Stimulated activated CD4-positive, alpha-beta T cell treated with anti-CD3 and anti-CD28 coated beads, TNF-alpha, amount 100 ng/mL, for 48 hours (primary cell): ENCODE data around the gene SLC17A9.

Experiments used
- DNase-seq, 3 donors: peaks; one replicate each; pipeline ENCODE4 v3.0.0-alpha.2; 2020; ENCODE audit warnings: low read depth in 3 of 3

The SLC17A9 gene

DNA sequence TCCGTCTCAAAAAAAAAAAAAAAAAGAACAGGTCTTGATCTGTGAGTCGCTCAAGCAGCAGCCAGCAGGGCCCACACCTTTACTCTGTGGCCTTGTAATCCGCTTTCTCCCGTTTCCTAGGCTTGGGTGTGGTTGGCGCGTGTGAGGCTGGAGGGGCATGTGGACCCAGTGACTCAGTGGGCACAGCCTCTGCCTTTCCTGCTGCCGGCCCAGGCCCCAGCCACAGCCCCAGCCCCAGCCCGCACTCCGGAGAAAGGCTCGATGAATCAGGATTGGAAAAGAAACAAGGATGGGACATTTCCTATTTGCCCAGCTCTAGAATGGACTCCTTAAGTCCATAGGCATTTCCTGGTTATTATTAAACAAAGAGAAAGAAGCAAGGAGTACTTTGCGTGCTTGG, 50.0 kb downstream of the SLC17A9 start:
- no peak for DNase-seq

- no peak for DNase-seq
These were observed 51.0 kb downstream of the SLC17A9 start for GRCh38 chr20:63003546-63003945.

DNA sequence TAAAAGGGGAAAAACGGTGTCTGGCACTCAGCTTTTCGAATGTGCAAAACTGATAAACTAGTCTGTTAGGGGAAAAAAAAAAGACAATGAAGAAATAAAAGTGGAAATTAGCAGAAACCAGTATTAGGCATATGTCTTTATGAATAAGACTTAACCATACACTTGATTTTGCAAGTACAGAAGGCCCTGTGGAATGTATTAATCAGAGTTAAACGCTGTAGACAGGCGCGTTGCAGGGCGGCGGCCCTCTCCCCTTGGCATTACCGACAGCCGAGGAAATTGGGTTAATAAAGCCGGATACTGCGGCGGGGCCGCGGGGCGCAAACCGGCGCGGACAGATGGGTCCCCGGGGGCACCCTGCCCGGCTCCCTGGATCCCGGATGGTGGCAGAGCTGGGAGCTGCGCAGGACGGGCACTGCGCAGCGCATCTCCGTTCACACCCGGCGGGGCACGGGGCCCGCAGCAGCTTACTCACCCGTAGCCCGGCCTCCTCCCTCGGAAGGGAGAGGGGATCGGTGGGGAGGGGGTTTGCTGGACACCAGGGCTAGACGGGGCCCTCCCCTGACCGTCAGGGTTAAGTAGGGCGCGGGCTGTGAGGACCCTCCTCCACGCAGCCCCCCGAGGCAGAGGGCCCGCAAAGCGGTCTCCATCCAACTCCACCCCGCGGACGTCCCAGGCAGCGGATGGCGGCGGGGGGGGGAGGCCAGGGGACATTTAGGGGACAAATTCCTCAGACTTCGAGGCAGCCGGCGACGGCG, 52.3 kb downstream of the SLC17A9 start:
- no peak for DNase-seq

DNA sequence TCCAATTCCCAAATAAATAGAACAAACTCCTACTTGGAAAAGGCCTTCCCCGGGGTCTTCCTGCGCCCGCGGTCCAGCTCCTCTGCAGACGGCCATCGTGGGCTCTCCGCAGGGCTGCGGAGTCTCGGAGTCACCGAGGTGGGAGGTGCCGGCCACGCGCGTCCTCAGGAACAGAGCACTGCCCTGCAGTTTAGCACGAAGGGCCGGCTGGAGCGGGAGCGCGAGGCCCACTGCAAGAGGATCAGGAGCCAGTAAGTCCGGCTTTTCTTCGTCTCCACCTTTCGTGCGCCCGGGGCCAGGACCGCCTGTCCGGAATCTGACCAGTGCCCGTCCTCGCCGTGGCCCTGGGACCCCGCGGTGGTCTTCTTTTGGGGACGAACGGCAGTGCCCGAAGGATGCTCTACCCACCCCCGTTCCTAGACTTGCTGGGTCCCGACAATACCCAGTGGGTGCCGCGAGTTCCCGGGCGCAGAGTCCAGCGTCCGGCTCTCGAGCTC, 52.9 kb downstream of the SLC17A9 start:
- no peak for DNase-seq

- no peak for DNase-seq
These were observed 53.5 kb downstream of the SLC17A9 start for GRCh38 chr20:63005862-63006539.

GRCh38 chr20:63006540-63007359, 54.2 kb downstream of the SLC17A9 start, which contains the start of gene BHLHE23:
Gene BHLHE23 (minus strand): TSS chr20:63006964. CDS start chr20:63006774, 190 bp downstream.
- DNase-seq = no peak

GRCh38 chr20:63007360-63007645, 54.8 kb downstream of the SLC17A9 start:
- no peak for DNase-seq

- no peak for DNase-seq
These were observed 55.4 kb downstream of the SLC17A9 start for GRCh38 chr20:63007646-63008488.

- DNase-seq = no peak
These were observed 56.1 kb downstream of the SLC17A9 start for GRCh38 chr20:63008541-63009044.

GRCh38 chr20:63009045-63009961, 56.8 kb downstream of the SLC17A9 start:
- DNase-seq = peak; percentile 64 to 76 (median 67)

DNA sequence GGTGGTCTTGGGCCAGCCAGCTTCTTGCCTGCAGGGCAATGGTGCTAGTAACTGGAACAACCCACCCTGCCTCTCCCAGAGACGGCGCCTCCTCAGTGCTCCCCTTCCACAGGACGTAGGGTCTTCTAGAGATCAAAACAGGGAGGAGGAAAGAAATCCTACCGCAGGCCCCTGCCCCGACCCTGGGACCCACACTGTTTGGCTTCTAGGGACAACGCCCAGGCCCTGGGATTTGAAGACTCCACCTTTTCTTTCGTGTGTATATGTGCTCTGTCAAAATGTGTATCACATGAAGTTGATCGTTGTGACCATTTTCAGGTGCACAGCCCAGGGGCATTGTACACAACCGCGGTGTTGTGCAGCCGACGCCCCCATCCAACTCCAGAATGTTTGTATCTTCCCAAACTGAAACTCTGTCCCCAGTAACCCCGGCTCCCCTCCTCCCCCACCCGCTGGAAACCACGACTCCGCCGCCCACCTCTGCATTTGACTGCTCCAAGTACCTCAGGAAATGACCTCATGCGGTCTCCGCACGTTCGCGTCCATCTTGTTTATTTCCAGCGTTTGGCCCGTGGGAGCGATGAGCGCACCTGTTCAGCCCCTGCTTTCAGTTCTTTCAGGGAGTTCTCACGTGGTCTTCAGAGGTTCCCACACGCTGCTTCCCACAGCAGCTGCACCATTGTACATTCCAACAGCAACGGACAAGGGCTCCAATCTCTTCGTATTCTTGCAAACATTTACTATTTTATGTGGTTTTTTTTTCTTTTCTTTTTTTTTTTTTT, 57.7 kb downstream of the SLC17A9 start:
- peak; percentile 46 to 60 (median 51) for DNase-seq

GRCh38 chr20:63011798-63012197, 59.3 kb downstream of the SLC17A9 start:
- no peak for DNase-seq

- DNase-seq = no peak
These were observed 60.7 kb downstream of the SLC17A9 start for GRCh38 chr20:63013207-63013606.

DNA sequence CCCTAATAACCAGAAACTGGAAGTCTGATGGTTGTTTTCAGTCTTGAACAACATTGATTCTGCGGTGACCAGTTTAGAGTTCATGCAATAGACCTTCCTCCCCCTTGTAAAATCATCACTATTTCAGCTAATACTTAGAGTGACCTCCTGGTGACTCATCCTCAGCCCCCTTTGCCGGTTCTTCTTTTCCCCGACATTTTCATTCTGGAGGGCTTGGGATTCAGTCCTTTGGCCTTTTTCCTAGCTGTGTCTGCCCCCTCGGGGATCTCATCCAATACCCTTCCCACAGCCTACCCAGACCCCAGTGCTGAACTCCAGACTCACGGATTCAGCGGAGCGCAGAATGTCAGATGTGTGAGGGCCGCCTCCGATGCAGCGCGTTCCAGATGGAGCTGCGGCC, 61.8 kb downstream of the SLC17A9 start:
- DNase-seq = no peak

DNA sequence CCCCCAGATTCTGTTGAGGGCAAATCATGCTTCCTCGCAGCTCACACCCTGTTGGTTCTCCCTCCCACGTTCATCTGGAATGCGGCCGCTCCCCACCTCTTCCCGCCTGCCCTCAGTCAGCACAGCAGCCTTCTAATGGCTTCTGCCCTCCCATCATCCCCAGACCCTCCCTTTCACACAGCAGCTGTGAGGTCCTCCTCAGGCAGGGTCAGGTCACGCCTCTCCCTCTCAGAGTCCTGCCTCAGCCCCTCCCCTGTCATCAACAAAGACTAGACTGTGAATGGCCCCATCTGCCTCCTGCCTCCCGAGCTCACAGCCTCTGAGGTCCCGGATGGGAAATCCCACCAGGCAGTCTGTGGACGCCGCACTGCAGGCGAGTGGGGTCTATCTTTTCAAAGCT, 62.2 kb downstream of the SLC17A9 start:
- DNase-seq = no peak

DNA sequence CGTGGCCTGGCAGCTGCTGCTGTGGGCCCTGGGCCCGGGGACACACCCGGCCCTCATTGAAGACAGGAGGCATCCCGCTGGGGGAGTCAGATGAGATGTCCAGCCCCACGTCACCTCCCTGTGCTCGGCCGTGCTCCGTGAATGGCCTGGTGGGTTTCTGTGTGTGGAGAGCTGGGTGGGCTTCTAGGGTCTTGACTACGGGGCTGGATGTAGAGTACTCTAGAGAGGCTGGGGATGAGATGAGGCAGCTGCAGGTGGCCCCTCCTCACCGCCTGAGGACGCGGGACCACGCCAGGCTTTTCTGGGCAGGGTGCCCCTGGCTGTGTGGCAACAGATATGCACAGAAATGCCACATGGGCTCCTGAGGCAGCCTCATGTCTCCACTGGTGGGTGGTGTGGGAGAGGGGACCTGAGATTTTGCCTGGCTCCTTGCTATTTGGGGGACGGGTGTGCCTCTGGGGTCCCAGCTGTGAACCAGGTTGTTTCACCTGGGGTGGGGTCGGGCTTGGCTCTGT, 62.7 kb downstream of the SLC17A9 start:
- DNase-seq = no peak

- no peak for DNase-seq
These were observed 63.3 kb downstream of the SLC17A9 start for GRCh38 chr20:63015662-63016361.

DNA sequence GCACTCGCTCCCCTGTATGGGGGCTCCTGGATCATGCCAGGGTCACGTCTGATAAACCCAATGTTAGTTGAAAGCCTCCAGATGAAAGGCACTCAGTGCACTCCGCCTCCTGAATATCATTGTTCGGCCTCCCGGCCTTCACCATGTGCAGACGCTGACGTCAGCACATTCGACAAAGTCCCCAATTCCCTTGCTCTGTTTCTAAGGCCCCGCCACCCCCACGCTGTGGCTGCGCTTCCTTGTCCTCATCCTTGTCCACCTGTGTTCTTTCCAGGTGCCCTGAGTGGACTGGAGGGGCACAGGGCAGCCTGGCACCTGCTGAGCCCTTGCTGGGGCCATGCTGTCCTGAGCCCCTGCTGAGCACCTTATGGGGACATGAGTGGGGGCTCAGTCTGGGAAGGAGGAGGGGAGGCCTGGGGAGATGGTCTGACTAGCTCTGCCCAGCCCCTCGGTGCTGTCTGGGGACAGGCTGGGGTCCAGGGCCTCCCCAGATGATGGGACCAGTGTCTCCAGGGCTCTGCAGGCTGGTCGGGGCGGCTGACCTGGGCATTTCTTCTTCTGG, 64.1 kb downstream of the SLC17A9 start:
- no peak for DNase-seq
